Heart right ventricle (tissue), 16 donors: ENCODE results near the gene PTPRU. TPM values are rescaled to one million over a fixed set of nuclear protein-coding genes. Genes with fewer than 3 reads are reported as not detected.

Experiments used
- ATAC-seq, 8 donors: fragments of 200-7000 bp; cut with Tn5 transposase; one replicate each; pipeline ENCODE4 v1.9.1; 2020; ENCODE audit warnings: mild to moderate bottlenecking in 8 of 8, moderate library complexity in 8 of 8, moderate number of reproducible peaks in 1 of 8
- DNase-seq, 2 donors: peaks; one replicate each; pipeline ENCODE4 v3.0.0-alpha.2; 2020
- H3K27ac ChIP-seq, 10 donors: fragments of 200-600 bp; sonication (generic) in 2 of 10; one replicate each; pipeline versions ENCODE4 v1.5.0 to v1.8.0; 2020 to 2022; ENCODE audit warnings: mild to moderate bottlenecking in 3 of 10
- H3K27me3 ChIP-seq, 7 donors: fragments of 200-600 bp; one replicate each; pipeline ENCODE4 v1.8.0; 2021 to 2022; ENCODE audit warnings: mild to moderate bottlenecking in 2 of 7
- H3K36me3 ChIP-seq, 9 donors: fragments of 200-600 bp; sonication (generic) in 1 of 9; one replicate each; pipeline versions ENCODE4 v1.5.0 to v1.8.0; 2020 to 2022; ENCODE audit warnings: mild to moderate bottlenecking in 2 of 9
- H3K4me1 ChIP-seq, 9 donors: fragments of 200-600 bp; sonication (generic) in 1 of 9; one replicate each; pipeline versions ENCODE4 v1.5.0 to v1.8.0; 2020 to 2022; ENCODE audit warnings: mild to moderate bottlenecking in 4 of 9
- H3K4me3 ChIP-seq, 10 donors: fragments of 200-600 bp; sonication (generic) in 2 of 10; one replicate each; pipeline versions ENCODE4 v1.5.0 to v1.8.0; 2020 to 2022; ENCODE audit warnings: mild to moderate bottlenecking in 7 of 10, moderate library complexity in 2 of 10
- H3K9me3 ChIP-seq, 11 donors: fragments of 200-600 bp in 10 of 11; sonication (generic) in 2 of 11; one replicate each; pipeline versions ENCODE4 v1.5.0 to v1.8.0; 2013 to 2022; ENCODE audit warnings: mild to moderate bottlenecking in 2 of 11, control low read depth in 1 of 11, moderate library complexity in 1 of 11
- WGBS, 2 donors: extraction: QIAGEN DNeasy Blood & Tissue Kit; methylation state at CpG; one replicate each; pipeline ENCODE4 v1.1.7; 2013; ENCODE audit warnings: inconsistent platforms in 1 of 2; 5-methylcytosine and 5-hydroxymethylcytosine counted together
- intact Hi-C, 10 donors: fragments of 100-400 bp; cut with DNase I; formaldehyde crosslinking; loops; one replicate each; pipeline versions ENCODE4 v1.11.1 to v1.14.2; 2022
- polyA plus RNA-seq, 2 donors: library from polyadenylated mRNA; stranded (reverse); fragments of 200-250 nt; gene quantifications; one replicate each; pipeline ENCODE4 v1.2.3, GENCODE V29; 2013
- total RNA-seq, 10 donors: library from RNA; stranded (reverse); fragmentation: NEBNext Ultra II Directional in 3 of 10; extraction: Animal tissue kit (Norgen Biotek cat#: 25700) in 3 of 10; gene quantifications; one replicate each; pipeline versions ENCODE4 v1.2.1 to v1.2.4, GENCODE V29; 2021 to 2023
- TF ChIP-seq, protein P1 (sequence below), 9 donors: fragments of 200-600 bp; sonication (generic) in 2 of 9; IDR thresholded peaks; one replicate each; pipeline versions ENCODE4 v1.5.0 to v1.8.0; 2021 to 2022; ENCODE audit warnings: antibody characterized with exemption in 9 of 9, mild to moderate bottlenecking in 5 of 9, moderate library complexity in 1 of 9
- donor health status: Arrhythmogenic right ventricular cardiomyopathy.
- donor health status: ischemic (EF 13 %, LVEDD 7.1; RV severe dilation, severe dysfunction).
- donor health status: healthy with polysubstance abuse.
- donor health status: DM: no; HTN: yes; CAD: no.
- donor health status: DM: no; HTN: no; CAD: no.
- donor health status: ischemic (EF 25% LVEDD 6.9; RV normal size, moderate dysfunction).
- donor health status: ischemic (EF 25% LVEDD 5.7; RV mildly dilated, moderate dysfunction).
- donor health status: healthy.
- donor health status: DM: yes; HTN: yes; CAD: no.
- donor health status: Ischemic cardiomyopathy.
- donor health status: ischemic (EF 35%, LVEDD 5.7; RV mildly dilated, moderate dysfunction).
- donor health status: nonischemic (EF 11% LVEDD 7.7; RV severe dilation, severe dysfunction).
- donor health status: DM: yes; HTN: yes; CAD: no.
- donor health status: PGD.
- donor health status: ischemic (EF 29% LVEDD 5.4; RV normal size, mild dysfunction).
- donor health status: nonischemic (EF 23%, LVEDD 6.1; RV moderate dilation, normal function).

The PTPRU gene
- total and polyA plus RNA-seq, 12 donors = 8.6 to 29.8 (median 14.5) TPM

- no peak for DNase-seq
- WGBS, 2 donors = 49 to 59% methylated on average over 3 of the region's 3 CpGs
- no peak overlapping the region for H3K4me3 ChIP-seq
- H3K4me1 ChIP-seq = peaks cover 3 to 15% (median 8%) of the 10 kb centered on the region in 9 donors
- no peak for ATAC-seq
- H3K36me3 ChIP-seq = peaks cover 0 to 6% (median 0%) of the 10 kb centered on the region in 9 donors
- H3K9me3 ChIP-seq = no peaks in the 10 kb centered on the region
- H3K27ac ChIP-seq = peak overlapping the region in 1 of 10 donors; percentile 15
- TF ChIP-seq, protein P1, sequence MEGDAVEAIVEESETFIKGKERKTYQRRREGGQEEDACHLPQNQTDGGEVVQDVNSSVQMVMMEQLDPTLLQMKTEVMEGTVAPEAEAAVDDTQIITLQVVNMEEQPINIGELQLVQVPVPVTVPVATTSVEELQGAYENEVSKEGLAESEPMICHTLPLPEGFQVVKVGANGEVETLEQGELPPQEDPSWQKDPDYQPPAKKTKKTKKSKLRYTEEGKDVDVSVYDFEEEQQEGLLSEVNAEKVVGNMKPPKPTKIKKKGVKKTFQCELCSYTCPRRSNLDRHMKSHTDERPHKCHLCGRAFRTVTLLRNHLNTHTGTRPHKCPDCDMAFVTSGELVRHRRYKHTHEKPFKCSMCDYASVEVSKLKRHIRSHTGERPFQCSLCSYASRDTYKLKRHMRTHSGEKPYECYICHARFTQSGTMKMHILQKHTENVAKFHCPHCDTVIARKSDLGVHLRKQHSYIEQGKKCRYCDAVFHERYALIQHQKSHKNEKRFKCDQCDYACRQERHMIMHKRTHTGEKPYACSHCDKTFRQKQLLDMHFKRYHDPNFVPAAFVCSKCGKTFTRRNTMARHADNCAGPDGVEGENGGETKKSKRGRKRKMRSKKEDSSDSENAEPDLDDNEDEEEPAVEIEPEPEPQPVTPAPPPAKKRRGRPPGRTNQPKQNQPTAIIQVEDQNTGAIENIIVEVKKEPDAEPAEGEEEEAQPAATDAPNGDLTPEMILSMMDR (IDR thresholded peaks at IDR 0.05) = no peak
- H3K27me3 ChIP-seq = peaks cover 0 to 9% (median 0%) of the 10 kb centered on the region in 7 donors
- intact Hi-C loops = no loop called here
Measured at GRCh38 chr1:29270929-29271521, 34.7 kb downstream of the PTPRU start.

DNA sequence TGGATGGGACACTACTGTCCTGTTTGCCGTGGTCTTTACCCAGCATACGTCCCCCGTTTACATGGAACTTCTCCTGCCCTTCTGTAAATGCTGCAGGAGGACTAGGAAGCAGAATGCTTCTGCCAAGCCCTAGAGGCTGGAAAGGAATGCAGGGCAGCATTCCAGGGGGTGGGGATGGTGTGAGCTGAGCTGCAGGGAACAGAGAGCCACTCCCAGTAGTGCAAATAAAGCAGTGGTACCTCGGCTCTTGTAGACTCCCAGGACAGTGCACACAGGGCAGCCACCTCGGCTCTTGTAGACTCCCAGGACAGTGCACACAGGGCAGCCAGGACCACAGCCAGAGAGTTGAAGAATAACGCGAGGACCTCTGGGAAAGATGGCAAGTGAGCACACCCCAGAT, 35.4 kb downstream of the PTPRU start:
- Histone ChIP-seq H3K36me3 (peaks cover 0 to 13% (median 0%) of the 10 kb centered on the region in 9 donors), H3K27me3 (peaks cover 0 to 9% (median 0%) of the 10 kb centered on the region in 7 donors), H3K27ac (peak overlapping the region in 1 of 10 donors; percentile 15), H3K4me3 (no peak overlapping the region), H3K9me3 (peaks cover 0 to 4% (median 0%) of the 10 kb centered on the region in 11 donors), H3K4me1 (peaks cover 3 to 15% (median 8%) of the 10 kb centered on the region in 9 donors)
- DNase-seq (peak; percentile 56 to 62), ATAC-seq (peak; percentile 76 to 96 (median 92))
- intact Hi-C loops = no loop called here
- 7 to 12% methylated on average over 7 of the region's 7 CpGs for WGBS, 2 donors
- TF ChIP-seq, protein P1 (IDR thresholded peaks at IDR 0.05) = no peak

DNA sequence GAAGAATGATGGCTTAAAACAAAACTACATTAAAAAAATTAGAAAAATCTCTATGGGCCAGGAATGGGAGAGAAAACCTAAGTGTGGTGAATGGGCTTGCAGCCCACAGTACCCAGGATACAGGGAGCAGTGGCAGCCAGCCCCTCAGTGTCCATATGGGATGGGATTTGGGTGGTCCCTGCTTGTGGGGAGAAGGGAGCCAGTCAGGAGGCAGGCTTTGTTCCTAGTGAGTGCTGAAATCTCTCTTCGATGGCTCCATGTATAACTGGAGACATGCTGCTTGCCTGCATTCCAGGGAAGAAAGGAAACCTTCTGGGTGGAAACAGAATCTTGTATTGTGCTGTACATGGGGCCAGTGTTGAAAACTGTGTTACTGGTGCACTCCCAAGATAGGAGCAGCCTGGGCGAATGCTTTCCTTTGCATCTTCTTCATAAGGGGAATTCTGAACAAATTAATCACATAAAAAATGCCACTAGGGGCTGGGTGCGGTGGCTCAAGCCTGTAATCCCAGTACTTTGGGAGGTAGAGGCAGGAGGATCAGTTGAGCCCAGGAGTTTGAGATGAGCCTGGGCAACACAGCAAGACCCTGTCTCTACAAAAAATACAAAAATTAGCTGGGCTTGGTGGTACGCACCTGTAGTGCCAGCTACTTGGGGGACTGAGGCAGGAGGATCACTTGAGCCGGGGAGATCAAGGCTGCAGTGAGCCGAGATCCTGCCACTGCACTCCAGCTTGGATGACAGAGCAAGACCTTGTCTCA, 36.0 kb downstream of the PTPRU start:
- ATAC-seq (peak in 2 of 8 donors; percentile 9 to 13), DNase-seq (no peak)
- peaks cover 3 to 15% (median 8%) of the 10 kb centered on the region in 9 donors for H3K4me1 ChIP-seq
- H3K4me3 ChIP-seq = no peak overlapping the region
- intact Hi-C loops = no loop called here
- H3K9me3 ChIP-seq = peaks cover 0 to 7% (median 0%) of the 10 kb centered on the region in 11 donors
- peaks cover 0 to 16% (median 0%) of the 10 kb centered on the region in 9 donors for H3K36me3 ChIP-seq
- H3K27me3 ChIP-seq = peaks cover 0 to 4% (median 0%) of the 10 kb centered on the region in 7 donors
- WGBS, 2 donors = 74 to 76% methylated on average over 6 of the region's 6 CpGs
- TF ChIP-seq, protein P1 (IDR thresholded peaks at IDR 0.05) = no peak
- H3K27ac ChIP-seq = no peak overlapping the region

DNA sequence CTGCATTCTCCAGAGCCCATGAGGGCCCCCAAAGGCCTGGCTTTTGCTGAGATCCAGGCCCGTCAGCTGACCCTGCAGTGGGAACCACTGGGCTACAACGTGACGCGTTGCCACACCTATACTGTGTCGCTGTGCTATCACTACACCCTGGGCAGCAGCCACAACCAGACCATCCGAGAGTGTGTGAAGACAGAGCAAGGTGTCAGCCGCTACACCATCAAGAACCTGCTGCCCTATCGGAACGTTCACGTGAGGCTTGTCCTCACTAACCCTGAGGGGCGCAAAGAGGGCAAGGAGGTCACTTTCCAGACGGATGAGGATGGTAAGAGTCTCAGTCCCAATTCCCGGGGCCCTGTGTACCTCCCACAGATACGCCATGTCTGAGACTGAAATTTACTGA, 39.1 kb downstream of the PTPRU start:
- DNase-seq (no peak), ATAC-seq (no peak)
- peaks cover 3 to 18% (median 8%) of the 10 kb centered on the region in 9 donors for H3K4me1 ChIP-seq
- no peak overlapping the region for H3K4me3 ChIP-seq
- peaks cover 0 to 7% (median 0%) of the 10 kb centered on the region in 11 donors for H3K9me3 ChIP-seq
- TF ChIP-seq, protein P1 (IDR thresholded peaks at IDR 0.05) = no peak
- no peaks in the 10 kb centered on the region for H3K27me3 ChIP-seq
- 90 to 95% methylated on average over 14 of the region's 14 CpGs for WGBS, 2 donors
- H3K36me3 ChIP-seq = peaks cover 0 to 16% (median 0%) of the 10 kb centered on the region in 9 donors
- no peak overlapping the region for H3K27ac ChIP-seq
- intact Hi-C loops = no loop called here
